Pancreas (tissue), 10 donors: Measurements from ENCODE around the gene LGI4. TPM values are rescaled to one million over a fixed set of nuclear protein-coding genes. Genes with fewer than 3 reads are reported as not detected.
A peak's percentile ranks its signal among the peaks of the same experiment; 100 is the strongest.

ENCODE experiments used
- ATAC-seq, 4 donors: fragments of 200-7000 bp; cut with Tn5 transposase; one replicate each; pipeline versions ENCODE4 v1.8.0 to v1.9.1; 2020; ENCODE audit warnings: mild to moderate bottlenecking in 4 of 4, moderate library complexity in 4 of 4
- DNase-seq, 6 donors: peaks; one replicate each; pipeline ENCODE4 v3.0.0-alpha.2; 2020
- FAIRE-seq: peaks from 2 replicates; lab custom pipeline; 2012; peaks lifted over from hg19 to GRCh38; lab: Jason Lieb, UNC
- H3K27ac ChIP-seq, 4 donors: fragments of 200-600 bp; sonication (generic); 1 replicate in 3 of 4; 2 replicates in 1 of 4; pipeline versions ENCODE4 v1.5.0 to v1.8.0; 2020
- H3K27me3 ChIP-seq, 4 donors: fragments of 200-600 bp; one replicate each; pipeline ENCODE4 v1.8.0; 2021
- H3K36me3 ChIP-seq, 3 donors: fragments of 200-600 bp; sonication (generic) in 1 of 3; one replicate each; pipeline versions ENCODE4 v1.5.0 to v1.8.0; 2020 to 2021
- H3K4me1 ChIP-seq, 3 donors: fragments of 200-600 bp; one replicate each; pipeline ENCODE4 v1.8.0; 2021
- H3K4me3 ChIP-seq, 4 donors: fragments of 200-600 bp; sonication (generic) in 2 of 4; one replicate each; pipeline versions ENCODE4 v1.5.0 to v1.8.0; 2020 to 2021
- H3K9me3 ChIP-seq, 4 donors: fragments of 200-600 bp; one replicate each; pipeline ENCODE4 v1.8.0; 2021
- CTCF ChIP-seq, 4 donors: fragments of 200-600 bp; sonication (generic) in 3 of 4; IDR thresholded peaks; one replicate each; pipeline versions ENCODE4 v1.5.0 to v1.8.0; 2021; ENCODE audit warnings: antibody characterized with exemption in 4 of 4
- WGBS, 2 donors: extraction: QIAGEN DNeasy Blood & Tissue Kit; methylation state at CpG; one replicate each; pipeline ENCODE4 v1.1.7; 2013; 5-methylcytosine and 5-hydroxymethylcytosine counted together
- intact Hi-C, 3 donors: fragments of 100-400 bp; cut with DNase I; formaldehyde crosslinking; loops; one replicate each; pipeline versions ENCODE4 v1.11.1 to v1.14.2; 2022
- polyA plus RNA-seq, 2 donors: library from polyadenylated mRNA; stranded (reverse); fragments of 200-250 nt; gene quantifications; one replicate each; pipeline ENCODE4 v1.2.3, GENCODE V29; 2013
- total RNA-seq, 6 donors: library from RNA; stranded (reverse); fragmentation: NEBNext Ultra II Directional in 4 of 6; extraction: Animal tissue kit (Norgen Biotek cat#: 25700) in 4 of 6; gene quantifications; one replicate each; pipeline versions ENCODE4 v1.2.1 to v1.2.4, GENCODE V29; 2021 to 2023
- donor health status: healthy with polysubstance abuse.
- donor health status: DM: no; HTN: no; CAD: no; lungs with moderate emphysema.
- donor health status: DM: no; HTN: no; CAD: no.
- donor health status: control.
- donor health status: control.
- donor health status: Bipolar disorder and iron deficiency.
- donor health status: DM: yes; HTN: yes; CAD: no.
- donor health status: DM: no; HTN: no; CAD: no.
- donor health status: DM: no; HTN: no; CAD: no.
- donor health status: DM: yes; HTN: yes; CAD: no.

LGI4 gene
- total and polyA plus RNA-seq, 8 donors: 0.38 to 17.9 (median 2.2) TPM

- Histone ChIP-seq H3K4me3 (no peak overlapping the region), H3K9me3 (no peaks in the 10 kb centered on the region), H3K4me1 (no peaks in the 10 kb centered on the region), H3K27me3 (no peaks in the 10 kb centered on the region), H3K27ac (no peak overlapping the region), H3K36me3 (no peaks in the 10 kb centered on the region)
- DNase-seq: no peak
- no peak for FAIRE-seq
- intact Hi-C loops: no loop called here
- no peak for ATAC-seq
- TF ChIP-seq CTCF (IDR thresholded peaks at IDR 0.05): no peak
- 77 to 82% methylated on average over 8 of the region's 8 CpGs for WGBS, 2 donors
Measured at GRCh38 chr19:35086455-35086854, 48.4 kb downstream of the LGI4 start.

GRCh38 chr19:35085947-35086346 lies 48.9 kb downstream of the LGI4 start:
- no peaks in the 10 kb centered on the region for H3K36me3 ChIP-seq
- intact Hi-C loops: no loop called here
- no peak for DNase-seq
- H3K9me3 ChIP-seq: no peaks in the 10 kb centered on the region
- no peak overlapping the region for H3K4me3 ChIP-seq
- no peaks in the 10 kb centered on the region for H3K27me3 ChIP-seq
- WGBS, 2 donors: 73 to 77% methylated on average over 6 of the region's 6 CpGs
- no peaks in the 10 kb centered on the region for H3K4me1 ChIP-seq
- H3K27ac ChIP-seq: no peak overlapping the region
- FAIRE-seq: no peak
- no peak for ATAC-seq
- TF ChIP-seq CTCF (IDR thresholded peaks at IDR 0.05): no peak

GRCh38 chr19:35084509-35084762 lies 50.4 kb downstream of the LGI4 start:
- 84 to 92% methylated on average over 3 of the region's 3 CpGs for WGBS, 2 donors
- no peaks in the 10 kb centered on the region for H3K27me3 ChIP-seq
- ATAC-seq: no peak
- no peaks in the 10 kb centered on the region for H3K36me3 ChIP-seq
- TF ChIP-seq CTCF (IDR thresholded peaks at IDR 0.05): no peak
- no peak for FAIRE-seq
- H3K4me3 ChIP-seq: no peak overlapping the region
- no peaks in the 10 kb centered on the region for H3K4me1 ChIP-seq
- H3K9me3 ChIP-seq: no peaks in the 10 kb centered on the region
- H3K27ac ChIP-seq: no peak overlapping the region
- intact Hi-C loops: no loop called here
- no peak for DNase-seq

- Histone ChIP-seq H3K27me3 (no peaks in the 10 kb centered on the region), H3K27ac (no peak overlapping the region), H3K4me3 (no peak overlapping the region), H3K36me3 (no peaks in the 10 kb centered on the region), H3K9me3 (no peaks in the 10 kb centered on the region), H3K4me1 (no peaks in the 10 kb centered on the region)
- FAIRE-seq (no peak), DNase-seq (no peak), ATAC-seq (no peak)
- TF ChIP-seq CTCF (IDR thresholded peaks at IDR 0.05): no peak
- intact Hi-C loops: no loop called here
- 84 to 88% methylated on average over 15 of the region's 15 CpGs for WGBS, 2 donors
Measured at GRCh38 chr19:35083691-35084508, 51.0 kb downstream of the LGI4 start.

GRCh38 chr19:35081201-35081600 lies 53.7 kb downstream of the LGI4 start:
- no peaks in the 10 kb centered on the region for H3K36me3 ChIP-seq
- no peak overlapping the region for H3K4me3 ChIP-seq
- DNase-seq (peak in 1 of 6 donors; percentile 6), ATAC-seq (no peak), FAIRE-seq (no peak)
- H3K27ac ChIP-seq: no peak overlapping the region
- no peaks in the 10 kb centered on the region for H3K9me3 ChIP-seq
- WGBS, 2 donors: 82 to 87% methylated on average over 6 of the region's 6 CpGs
- TF ChIP-seq CTCF (IDR thresholded peaks at IDR 0.05): no peak
- no peaks in the 10 kb centered on the region for H3K27me3 ChIP-seq
- no peaks in the 10 kb centered on the region for H3K4me1 ChIP-seq
- intact Hi-C loops: no loop called here
